ENCODE results near the gene TPST2. TPM values are rescaled to one million over a fixed set of nuclear protein-coding genes. Genes with fewer than 3 reads are reported as not detected.
A peak's percentile ranks its signal among the peaks of the same experiment; 100 is the strongest.

TPST2 gene
- total RNA-seq, 4 donors from 2014 or later = 32.3 to 110 (median 65.4) TPM

DNA sequence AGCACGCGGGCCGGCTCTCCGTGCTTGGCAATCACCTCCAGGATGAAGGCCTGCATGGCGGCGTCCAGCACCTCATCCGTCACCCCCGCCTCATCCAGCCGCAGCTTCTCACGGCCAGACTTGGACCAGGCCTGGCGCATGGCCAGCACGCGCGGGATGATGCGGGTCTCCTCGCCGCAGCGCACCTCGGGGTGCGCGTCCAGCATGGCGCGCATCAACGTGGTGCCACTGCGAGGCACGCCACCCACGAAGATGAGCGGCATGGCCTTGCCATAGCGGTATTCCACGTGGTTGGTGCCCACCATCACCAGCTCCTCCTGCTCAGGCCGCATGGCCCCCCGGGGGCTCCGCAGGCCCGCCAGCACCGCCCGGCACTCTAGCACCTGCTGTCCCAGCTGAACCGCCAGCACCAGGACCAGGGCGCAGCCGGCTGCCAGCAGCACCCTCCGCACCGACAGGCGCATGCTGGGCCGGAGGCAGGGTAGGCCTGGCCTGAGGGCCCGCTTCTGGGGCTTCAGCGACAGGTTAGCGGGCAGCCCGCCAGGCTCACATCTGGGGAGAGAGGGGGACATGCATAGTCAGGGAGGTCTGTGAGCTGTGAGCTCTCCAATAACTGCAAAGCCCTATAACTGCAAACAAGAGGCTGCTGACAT lies 48.6 kb downstream of the TPST2 start:
- Histone ChIP-seq H3K4me3 (no peak overlapping the region), H3K27me3 (no peaks in the 10 kb centered on the region), H3K36me3 (peaks cover 0 to 32% of the 10 kb centered on the region in 2 donors), H3K4me1 (peaks cover 28 to 44% of the 10 kb centered on the region in 2 donors), H3K9me3 (no peaks in the 10 kb centered on the region), H3K27ac (no peak overlapping the region)
- DNase-seq = no peak
- intact Hi-C loops (cut with DNase I; ENCODE audit: low total_unique reads) = no loop called here
- TF ChIP-seq, protein P1, sequence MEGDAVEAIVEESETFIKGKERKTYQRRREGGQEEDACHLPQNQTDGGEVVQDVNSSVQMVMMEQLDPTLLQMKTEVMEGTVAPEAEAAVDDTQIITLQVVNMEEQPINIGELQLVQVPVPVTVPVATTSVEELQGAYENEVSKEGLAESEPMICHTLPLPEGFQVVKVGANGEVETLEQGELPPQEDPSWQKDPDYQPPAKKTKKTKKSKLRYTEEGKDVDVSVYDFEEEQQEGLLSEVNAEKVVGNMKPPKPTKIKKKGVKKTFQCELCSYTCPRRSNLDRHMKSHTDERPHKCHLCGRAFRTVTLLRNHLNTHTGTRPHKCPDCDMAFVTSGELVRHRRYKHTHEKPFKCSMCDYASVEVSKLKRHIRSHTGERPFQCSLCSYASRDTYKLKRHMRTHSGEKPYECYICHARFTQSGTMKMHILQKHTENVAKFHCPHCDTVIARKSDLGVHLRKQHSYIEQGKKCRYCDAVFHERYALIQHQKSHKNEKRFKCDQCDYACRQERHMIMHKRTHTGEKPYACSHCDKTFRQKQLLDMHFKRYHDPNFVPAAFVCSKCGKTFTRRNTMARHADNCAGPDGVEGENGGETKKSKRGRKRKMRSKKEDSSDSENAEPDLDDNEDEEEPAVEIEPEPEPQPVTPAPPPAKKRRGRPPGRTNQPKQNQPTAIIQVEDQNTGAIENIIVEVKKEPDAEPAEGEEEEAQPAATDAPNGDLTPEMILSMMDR (IDR thresholded peaks at IDR 0.05 in 4 of 5, conservative IDR thresholded peaks at IDR 0.05 in 1 of 5) = no peak
- no peak for TF ChIP-seq POLR2A (IDR thresholded peaks at IDR 0.05)
- in situ Hi-C loops (cut with MboI; ENCODE audit: low sequenced_read_pairs in 4 of 4) = no loop called here
- no peak for ATAC-seq

DNA sequence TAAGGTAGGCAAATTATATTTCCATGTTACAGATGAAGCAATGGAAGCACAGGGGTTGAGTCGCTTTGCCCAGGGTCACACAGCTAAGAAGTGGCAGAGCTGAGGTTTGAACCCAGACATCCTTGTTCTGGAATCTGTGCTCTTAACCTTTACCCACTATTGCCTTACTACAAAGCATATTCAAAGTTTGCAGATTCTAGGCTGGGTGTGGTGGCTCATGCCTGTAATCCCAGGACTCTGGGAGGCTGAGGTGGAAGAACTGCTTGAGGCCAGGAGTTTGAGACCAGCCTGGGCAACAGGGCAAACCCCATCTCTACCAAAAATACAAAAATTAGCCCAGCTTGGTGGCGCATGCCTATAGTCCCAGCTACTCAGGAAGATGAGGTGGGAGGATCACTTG lies 49.8 kb downstream of the TPST2 start:
- TF ChIP-seq POLR2A (IDR thresholded peaks at IDR 0.05) = no peak
- TF ChIP-seq, protein P1 (IDR thresholded peaks at IDR 0.05 in 4 of 5, conservative IDR thresholded peaks at IDR 0.05 in 1 of 5) = no peak
- no peak for DNase-seq
- Histone ChIP-seq H3K4me3 (no peak overlapping the region), H3K36me3 (peaks cover 0 to 40% of the 10 kb centered on the region in 2 donors), H3K27ac (no peak overlapping the region), H3K4me1 (peaks cover 28 to 42% of the 10 kb centered on the region in 2 donors), H3K27me3 (no peaks in the 10 kb centered on the region), H3K9me3 (no peaks in the 10 kb centered on the region)
- no peak for ATAC-seq
- in situ Hi-C loops (cut with MboI; ENCODE audit: low sequenced_read_pairs in 4 of 4) = no loop called here
- intact Hi-C loops (cut with DNase I; ENCODE audit: low total_unique reads) = no loop called here

DNA sequence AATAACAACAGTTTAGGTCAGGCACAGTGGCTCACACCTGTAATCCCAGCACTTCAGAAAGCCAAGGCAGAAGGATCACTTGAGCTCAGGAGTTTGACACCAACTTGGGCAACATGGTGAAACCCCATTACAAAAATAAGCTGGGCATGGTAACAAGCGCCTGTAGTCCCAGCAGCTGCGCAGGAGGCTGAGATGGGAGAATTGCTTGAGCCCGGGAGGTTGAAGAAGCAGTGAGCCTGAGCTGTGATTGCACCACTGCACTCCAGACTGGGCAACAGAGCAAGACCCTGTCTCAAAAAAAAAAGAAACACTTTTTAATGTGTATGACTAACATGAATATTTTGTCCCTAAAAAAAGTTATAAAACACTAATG lies 53.2 kb downstream of the TPST2 start:
- no peaks in the 10 kb centered on the region for H3K9me3 ChIP-seq
- peaks cover 31 to 35% of the 10 kb centered on the region in 2 donors for H3K4me1 ChIP-seq
- ATAC-seq (peak; percentile 76 to 82), DNase-seq (peak; percentile 46 to 58)
- no peaks in the 10 kb centered on the region for H3K27me3 ChIP-seq
- no peak overlapping the region for H3K4me3 ChIP-seq
- peaks cover 0 to 47% of the 10 kb centered on the region in 2 donors for H3K36me3 ChIP-seq
- TF ChIP-seq, protein P1 (IDR thresholded peaks at IDR 0.05 in 4 of 5, conservative IDR thresholded peaks at IDR 0.05 in 1 of 5) = no peak
- no peak for TF ChIP-seq POLR2A (IDR thresholded peaks at IDR 0.05)
- intact Hi-C loops (cut with DNase I; ENCODE audit: low total_unique reads) = no loop called here
- peak overlapping the region; percentile 69 to 98 (median 76) for H3K27ac ChIP-seq
- in situ Hi-C loops (cut with MboI; ENCODE audit: low sequenced_read_pairs in 4 of 4) = no loop called here

DNA sequence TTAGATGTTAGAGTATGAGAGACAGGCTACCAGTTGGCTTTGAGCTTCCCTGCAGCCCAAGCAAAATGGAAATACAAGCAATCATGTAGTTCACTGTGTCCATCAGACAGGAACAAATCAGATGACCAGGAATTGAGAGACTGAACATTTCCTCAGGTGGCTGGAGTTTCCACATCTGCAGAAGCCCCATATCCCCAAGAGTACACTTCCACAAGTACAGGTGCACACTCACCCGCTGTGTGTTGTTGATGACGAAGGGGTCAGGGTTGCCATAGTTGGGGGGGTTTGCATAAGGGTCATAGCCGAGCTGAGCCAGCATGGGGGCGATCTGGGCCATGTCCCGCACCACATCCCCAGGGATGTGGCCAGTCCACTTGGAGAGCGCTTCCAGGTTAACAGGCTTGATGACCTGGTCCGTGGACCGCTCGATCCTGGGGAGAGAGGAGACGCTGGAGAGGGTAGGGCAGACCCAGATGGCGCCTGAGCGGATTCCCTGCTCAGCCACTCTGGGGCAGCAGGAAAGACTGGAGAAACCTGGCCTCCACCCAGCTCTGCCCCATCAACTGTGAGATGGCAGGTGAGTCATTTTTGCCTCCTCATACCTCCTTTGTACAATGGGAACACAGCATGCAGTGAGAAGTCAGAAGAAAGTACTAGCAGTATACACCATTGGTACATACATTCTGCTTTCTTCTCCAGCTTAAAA lies 53.7 kb downstream of the TPST2 start:
- no peaks in the 10 kb centered on the region for H3K9me3 ChIP-seq
- no peaks in the 10 kb centered on the region for H3K27me3 ChIP-seq
- peak overlapping the region; percentile 69 to 98 (median 76) for H3K27ac ChIP-seq
- H3K36me3 ChIP-seq = peaks cover 0 to 52% of the 10 kb centered on the region in 2 donors
- intact Hi-C loops (cut with DNase I; ENCODE audit: low total_unique reads) (no loop called here), in situ Hi-C loops (cut with MboI; ENCODE audit: low sequenced_read_pairs in 4 of 4) (no loop called here)
- DNase-seq (peak in 1 of 2 donors; percentile 43), ATAC-seq (peak; percentile 9 to 48)
- TF ChIP-seq, protein P1 (IDR thresholded peaks at IDR 0.05 in 4 of 5, conservative IDR thresholded peaks at IDR 0.05 in 1 of 5) = no peak
- TF ChIP-seq POLR2A (IDR thresholded peaks at IDR 0.05) = no peak
- no peak overlapping the region for H3K4me3 ChIP-seq
- H3K4me1 ChIP-seq = peaks cover 31 to 35% of the 10 kb centered on the region in 2 donors
